Fibroblast of skin of right quadriceps (primary cell): ENCODE measurements around the gene MCF2L2.
"Not testable (repeated sequence)": the region's sequence is repeated elsewhere in the genome, so short reads cannot be mapped to it uniquely, and the experiment has no call there.

Source experiments
- DNase-seq: peaks from one replicate; pipeline ENCODE4 v3.0.0-alpha.2; 2013

MCF2L2 gene, protein sequence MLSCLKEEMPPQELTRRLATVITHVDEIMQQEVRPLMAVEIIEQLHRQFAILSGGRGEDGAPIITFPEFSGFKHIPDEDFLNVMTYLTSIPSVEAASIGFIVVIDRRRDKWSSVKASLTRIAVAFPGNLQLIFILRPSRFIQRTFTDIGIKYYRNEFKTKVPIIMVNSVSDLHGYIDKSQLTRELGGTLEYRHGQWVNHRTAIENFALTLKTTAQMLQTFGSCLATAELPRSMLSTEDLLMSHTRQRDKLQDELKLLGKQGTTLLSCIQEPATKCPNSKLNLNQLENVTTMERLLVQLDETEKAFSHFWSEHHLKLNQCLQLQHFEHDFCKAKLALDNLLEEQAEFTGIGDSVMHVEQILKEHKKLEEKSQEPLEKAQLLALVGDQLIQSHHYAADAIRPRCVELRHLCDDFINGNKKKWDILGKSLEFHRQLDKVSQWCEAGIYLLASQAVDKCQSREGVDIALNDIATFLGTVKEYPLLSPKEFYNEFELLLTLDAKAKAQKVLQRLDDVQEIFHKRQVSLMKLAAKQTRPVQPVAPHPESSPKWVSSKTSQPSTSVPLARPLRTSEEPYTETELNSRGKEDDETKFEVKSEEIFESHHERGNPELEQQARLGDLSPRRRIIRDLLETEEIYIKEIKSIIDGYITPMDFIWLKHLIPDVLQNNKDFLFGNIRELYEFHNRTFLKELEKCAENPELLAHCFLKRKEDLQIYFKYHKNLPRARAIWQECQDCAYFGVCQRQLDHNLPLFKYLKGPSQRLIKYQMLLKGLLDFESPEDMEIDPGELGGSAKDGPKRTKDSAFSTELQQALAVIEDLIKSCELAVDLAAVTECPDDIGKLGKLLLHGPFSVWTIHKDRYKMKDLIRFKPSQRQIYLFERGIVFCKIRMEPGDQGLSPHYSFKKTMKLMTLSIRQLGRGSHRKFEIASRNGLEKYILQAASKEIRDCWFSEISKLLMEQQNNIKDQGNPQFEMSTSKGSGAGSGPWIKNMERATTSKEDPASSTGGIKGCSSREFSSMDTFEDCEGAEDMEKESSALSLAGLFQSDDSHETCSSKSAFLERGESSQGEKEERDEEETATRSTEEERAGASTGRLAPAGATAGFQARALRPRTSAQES

DNA sequence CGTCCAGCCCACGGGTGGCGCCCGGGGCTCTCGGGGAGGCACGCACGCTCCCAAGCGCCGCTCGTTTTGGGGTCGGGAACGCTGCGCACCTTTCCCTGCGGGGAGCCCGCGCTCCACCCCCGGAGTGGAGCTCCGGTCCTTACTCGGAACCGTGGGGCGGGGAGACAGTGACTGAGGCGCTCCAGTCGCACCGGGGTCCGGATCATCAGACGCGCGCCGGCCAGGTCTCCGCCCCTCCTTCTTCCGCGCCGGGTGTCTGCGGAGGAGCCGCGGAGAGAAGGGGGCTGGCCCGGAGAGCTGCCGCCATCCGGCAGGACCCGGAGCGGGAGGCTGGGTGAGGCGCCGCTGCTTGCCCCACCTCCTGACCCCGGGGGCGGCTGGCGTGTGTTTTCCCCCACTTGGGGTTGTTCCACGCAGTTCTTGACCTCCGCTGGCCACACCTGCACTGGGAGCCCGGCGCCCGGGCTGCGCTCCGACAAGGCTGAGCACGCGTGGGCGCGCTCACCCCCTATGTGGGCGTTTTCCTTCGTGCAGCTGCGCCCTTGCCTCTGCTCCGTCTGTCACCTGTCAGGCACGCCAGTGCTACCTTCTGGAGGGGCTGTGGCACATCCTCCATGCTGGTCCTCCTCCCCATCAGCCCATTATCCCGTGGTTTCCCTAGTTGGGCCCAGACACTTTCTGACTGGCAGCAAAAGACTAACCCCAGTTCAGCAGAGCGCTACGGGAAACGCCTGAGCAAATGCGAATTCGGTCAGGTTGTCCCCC lies at the start of gene MCF2L2:
TSS of gene MCF2L2 (minus strand) at position 173 of the 765 bp plus-strand sequence. CDS start 642 bp downstream, outside the sequence.
- DNase-seq, result peak; percentile 5

DNA sequence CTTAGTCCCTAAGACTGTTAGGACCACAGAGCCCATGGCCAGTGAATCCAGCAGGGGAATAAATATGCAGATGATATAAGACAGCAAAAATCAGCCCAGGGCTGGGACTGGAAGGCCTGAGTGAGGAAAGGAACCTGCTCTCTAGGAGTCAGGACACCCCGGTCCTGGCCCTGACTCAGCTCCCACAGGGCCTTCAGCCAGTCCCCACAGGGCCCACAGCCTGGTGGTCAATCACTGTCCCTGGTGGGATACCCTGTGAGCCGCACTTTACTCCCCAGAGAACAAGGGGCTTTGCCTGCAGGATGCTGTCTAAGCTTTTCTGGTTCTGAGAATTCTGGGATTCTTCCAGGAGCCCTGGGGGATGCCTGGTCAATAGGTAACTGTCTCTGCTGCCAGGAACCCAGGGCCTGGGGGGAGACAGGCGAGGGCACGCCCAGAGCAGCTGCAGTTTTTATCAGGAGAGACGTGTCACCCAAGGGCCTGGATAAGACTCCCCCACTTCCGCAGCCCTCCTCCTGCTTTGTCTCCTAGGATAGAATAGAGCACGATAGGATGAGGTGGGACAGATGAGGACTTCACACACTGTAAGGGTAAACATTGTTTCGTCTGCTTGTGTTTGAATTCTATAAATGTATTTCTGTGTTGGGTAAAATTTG lies 49.5 kb upstream of the MCF2L2 start:
- DNase-seq, result no peak

DNA sequence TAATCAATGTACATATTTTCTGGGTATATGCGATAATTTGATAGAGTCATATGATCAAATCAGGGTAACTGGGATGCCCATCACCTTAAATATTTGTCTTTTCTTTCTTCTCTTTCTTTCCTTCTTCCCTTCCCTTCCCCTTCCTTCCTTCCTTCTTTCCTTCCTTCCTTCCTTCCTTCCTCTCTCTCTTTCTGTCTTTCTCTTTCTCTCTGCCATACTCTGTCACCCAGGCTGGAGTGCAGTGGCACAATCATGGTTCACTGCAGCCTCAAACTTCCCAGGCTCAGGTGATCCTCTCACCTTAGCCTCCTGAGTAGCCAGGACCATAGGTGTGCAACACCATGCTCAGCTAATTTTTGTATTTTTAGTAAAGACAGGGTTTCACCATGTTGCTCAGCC lies 47.3 kb upstream of the MCF2L2 start:
- DNase-seq, result not testable (repeated sequence)

DNA sequence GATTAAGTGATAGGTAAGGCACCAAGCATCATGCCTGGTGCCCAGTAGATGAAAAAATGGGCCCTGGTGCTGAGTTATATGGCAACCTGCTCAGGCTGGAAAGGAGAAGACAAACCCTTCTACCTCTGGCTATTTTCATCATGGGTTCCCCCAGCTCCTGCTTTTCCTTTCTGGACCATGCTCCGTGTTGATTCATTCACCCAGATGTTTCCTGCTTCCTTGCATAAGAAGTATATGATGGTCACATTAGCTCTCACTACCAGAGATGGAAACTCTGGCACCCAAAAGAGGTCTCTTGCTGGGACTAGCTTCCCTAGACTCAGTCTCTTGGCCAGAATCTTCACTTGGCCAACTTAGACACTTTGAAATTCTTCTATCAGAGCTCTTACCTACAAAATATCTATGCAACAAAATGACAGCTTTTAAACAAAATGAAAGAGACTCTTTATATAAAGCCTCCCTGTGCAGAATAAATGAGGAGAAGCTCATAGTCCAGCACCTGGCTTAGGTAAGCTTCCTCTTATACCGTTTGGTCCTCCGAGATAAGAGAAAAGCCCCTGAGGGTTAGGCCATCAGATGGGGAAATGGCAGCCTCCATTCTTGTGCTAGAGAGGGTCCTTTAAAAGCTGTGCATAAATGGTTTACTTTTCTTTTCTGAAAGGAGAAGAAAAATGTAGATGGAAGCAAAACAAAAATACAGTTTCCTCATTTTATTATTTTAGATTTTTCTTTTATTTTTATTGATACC lies 46.8 kb upstream of the MCF2L2 start:
- no peak for DNase-seq

DNA sequence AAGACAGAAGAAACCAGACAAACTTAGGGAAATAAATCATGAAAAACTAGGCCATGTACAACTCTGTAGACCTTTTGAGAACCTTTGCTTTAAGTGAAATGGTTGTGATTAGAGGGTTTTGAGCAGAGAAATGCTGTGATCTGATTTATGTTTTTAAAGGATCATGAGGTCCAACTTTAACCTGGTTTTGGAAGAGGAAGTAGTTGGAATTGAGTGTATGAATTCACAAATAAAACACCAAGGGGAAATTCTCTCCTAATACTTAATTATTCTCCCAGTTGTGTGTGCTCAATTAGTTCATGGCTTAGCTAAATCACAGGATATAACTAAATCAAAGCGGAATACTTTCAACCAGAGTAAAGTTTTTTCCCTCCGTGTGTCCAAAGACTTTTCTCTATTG lies 45.5 kb upstream of the MCF2L2 start:
- no peak for DNase-seq

DNA sequence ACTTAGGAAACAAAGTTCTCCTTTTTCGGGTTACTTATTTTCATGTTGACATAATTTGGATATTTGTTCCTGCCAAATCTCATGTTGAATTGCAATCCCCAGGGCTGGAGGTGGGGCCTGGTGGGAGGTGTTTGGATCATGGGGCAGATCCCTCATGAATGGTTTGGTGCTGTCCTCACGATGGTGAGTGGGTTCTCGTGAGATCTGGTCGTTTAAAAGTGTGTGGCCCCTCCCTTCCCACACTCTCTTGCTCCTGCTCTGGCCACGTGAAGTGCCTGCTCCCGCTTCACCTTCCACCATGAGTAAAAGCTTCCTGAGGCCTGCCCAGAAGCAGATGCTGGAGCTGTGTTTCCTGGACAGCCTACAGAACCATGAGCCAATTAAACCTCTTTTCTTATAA lies 43.7 kb upstream of the MCF2L2 start:
- no peak for DNase-seq

DNA sequence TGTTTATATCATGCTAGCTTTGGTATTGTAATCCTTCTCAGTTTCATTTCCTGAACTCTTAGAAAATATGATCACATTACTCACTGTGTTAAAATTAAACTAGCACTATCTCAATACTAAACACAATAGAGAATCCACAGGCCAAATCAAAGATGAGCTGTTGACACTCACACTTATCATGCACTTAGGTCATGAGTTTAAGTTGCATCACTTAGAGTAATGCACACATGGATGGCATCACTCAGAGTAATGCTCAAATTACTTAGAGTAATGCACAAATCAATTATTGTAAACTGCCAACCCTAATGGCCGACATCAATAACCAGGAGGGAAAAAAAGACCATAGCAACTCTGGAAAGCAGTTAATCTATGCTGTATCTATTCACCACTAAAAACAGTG lies 40.0 kb upstream of the MCF2L2 start:
- no peak for DNase-seq

DNA sequence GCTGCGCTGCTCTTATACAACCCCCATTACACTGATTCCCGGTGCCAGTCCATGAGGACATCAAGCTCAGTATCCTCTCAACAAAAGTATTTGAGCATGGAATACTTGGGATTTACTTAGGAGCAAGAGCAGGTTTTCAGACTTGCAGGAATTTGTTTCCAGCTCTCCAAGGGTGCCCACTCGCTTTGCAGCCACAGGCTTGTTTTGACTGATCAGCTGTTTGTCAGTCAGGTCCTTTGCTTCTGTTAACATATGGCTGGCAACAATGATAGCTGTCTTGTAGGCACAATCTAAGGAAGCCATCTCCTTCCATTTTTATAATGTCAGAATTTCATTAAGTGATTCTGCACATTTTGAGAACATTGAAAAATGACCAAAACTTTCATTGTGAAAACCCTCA lies 38.2 kb upstream of the MCF2L2 start:
- no peak for DNase-seq

DNA sequence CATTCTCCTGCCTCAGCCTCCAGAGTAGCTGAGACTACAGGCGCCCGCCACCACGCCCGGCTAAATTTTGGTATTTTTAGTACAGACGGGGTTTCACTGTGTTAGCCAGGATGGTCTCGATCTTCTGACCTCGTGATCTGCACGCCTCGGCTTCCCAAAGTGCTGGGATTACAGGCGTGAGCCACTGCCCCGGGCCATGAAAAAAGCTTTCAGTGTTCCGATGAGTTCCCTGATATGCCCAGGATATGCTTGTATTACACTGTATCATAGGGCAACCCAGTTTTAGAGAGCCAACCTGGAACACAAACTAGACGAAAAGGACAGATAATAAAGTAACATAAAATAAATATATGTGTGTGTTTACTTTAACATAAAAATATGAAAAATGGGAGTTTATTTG lies 37.3 kb upstream of the MCF2L2 start:
- DNase-seq, result not testable (repeated sequence)

DNA sequence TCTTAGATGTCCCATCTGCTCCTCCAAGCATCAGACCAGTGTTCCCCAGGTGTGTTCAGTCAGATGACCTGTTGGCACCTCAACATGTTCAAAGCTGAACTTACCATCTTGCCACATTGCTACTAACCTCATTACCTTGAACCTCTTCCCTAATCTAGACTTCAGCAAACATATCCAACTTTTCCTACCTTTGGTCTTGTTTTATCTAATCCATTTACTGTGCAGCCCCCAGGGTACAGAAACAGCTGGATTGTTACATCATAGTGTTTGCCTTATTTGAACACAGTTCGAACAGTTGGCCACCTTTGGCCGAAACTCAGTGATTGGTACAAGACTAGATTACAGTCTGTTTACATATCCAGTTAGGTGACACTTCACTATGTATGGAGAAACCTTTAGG lies 36.1 kb upstream of the MCF2L2 start:
- no peak for DNase-seq

DNA sequence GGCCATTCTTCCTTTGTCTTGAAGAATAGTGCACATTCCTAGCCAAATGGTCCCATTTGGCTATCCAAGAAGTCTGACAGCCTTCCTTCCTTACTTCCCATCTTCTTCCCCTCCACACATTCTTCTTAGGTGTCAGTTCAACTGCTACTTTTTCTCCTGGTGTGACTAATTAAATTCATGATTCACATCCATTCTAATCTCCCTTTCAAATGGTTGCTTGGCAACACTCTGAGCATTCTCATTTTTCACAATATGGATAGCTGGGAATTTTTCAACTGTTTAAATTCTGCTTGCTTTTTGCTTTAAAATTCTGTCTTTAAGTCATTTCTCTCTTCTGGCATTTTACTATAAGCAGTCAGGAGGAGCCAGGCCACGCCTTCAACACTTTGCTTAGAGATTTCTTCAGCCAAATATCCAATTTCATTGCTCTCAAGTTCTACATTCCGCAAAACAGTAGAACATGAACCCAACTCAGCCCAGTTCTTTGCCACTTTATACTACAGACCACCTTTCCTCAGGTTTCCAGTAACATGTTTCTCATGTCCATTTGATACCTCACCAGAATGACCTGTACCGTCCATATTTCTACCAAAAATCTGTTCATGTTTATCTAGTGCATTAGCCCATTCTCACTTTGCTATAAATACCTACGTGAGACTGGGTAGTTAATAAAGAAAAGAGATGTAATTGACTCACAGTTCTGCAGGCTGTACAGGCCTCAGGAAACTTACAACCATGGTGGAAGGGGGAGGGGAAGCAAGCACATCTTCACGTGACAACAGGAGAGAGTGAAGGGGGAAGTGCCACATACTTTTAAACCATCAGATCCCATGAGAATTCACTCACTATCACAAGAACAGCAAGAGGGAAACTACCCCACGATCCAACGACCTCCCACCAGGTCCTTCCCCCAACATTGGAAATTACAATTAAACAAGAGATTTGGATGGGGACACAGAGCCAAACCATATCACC lies 31.9 kb upstream of the MCF2L2 start:
- peak; percentile 15 for DNase-seq

DNA sequence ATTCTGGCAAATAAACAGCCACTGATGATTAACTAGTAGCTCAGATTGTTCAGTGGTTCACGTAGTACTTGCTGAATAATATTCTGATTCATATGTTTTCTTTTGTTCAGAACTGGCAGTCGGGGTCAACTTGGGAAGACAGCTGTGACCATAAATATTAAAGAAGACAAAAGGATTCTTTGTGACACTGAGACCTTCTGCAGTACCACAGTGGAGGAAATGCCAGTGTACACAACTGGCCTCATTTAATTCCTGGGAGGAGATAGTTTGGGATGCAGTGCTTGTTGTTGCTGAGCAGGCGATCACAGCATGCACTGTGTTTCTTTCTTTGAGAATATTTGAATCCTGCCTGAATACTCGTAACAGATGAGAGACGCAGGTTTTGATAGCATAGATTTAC lies 26.7 kb upstream of the MCF2L2 start:
- DNase-seq, result peak; percentile 7

DNA sequence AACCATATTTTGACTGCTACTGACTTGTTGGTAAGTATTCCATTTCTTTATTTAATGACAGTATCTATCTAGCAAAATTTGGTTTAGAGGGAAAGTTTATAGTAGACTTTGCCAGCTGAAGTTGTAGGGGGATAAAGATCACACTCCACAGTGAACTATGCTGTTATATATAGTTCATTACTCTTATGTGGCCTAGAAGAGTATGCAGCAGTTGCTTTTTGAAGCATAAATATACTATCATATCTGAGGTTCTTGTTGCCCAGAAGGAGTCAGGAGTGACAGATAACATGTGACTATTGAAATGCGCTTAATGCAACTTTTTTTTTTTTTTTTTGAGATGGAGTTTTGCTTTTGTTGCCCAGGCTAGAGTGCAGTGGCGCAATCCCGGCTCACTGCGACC lies 25.6 kb upstream of the MCF2L2 start:
- no peak for DNase-seq

DNA sequence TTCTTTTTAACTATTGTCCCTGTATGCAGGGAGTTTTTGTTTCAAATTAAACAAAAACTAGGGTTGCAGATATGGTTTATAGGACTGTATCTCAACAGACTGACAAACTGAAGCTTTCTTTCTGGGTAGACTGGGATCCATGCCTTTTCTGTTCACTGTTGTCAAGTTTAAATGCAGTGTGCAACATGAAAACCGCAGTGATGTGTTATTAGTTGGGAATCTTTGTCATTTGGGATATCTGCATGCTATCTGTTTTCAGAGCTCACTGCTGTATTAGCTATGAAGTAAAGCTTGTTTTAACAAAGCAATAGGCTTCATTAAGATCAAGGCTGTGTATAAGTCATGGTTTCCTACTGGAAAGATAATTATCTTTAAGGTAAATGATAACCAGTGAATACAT lies 21.4 kb upstream of the MCF2L2 start:
- DNase-seq, result peak; percentile 7

DNA sequence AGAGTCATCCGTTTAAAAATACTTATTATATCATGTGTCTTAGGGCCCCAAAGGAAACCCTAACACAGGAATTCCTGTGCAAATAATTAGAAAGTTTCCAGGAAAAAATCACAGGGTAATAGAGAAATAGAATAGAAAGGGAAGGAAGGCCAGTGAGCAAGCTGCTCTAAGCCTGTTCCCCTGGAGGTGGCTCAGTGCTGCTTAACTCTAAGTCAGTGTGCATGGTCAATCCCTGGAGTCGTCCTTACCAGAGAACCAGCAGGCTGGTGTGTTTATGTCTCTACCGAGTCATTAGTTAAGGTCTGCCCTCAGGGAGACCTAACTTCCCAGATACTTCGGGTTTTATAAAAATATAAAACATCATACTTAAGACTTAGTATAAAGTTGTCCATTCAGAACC lies 21.0 kb upstream of the MCF2L2 start:
- peak; percentile 18 for DNase-seq

DNA sequence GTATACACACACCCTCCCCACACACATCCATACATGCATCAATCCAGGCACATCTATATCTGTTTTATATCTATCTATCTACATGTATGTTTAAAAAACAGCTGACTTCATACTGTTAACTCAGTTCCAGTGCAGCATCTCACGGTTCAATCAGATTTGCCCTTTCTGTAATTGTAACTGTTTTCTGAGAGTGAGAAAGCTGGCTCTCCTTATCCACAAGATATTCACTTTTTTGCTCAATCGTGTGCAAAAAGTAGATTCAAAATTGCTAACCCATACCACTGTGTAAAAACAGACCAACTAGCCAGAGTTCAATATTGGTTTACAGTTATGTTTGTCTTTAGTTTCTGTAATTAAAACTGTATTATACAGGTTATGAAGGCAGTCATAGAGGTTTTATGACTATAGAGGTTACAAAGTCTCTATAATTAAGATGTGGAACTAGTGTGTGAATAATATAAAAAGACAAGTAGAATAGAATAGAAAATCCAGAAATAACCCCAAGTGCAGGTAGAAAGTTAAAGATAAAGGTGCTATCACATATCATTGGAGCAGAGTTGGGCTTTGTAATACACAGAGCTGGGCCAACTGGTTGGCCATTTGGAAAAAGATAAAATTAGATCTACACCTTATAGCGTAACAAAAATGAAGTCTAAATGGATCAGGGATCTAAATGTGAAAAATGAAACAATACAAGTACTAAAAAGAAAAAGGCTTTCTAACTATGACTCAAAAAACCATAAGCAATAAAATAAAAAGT lies 20.1 kb upstream of the MCF2L2 start:
- no peak for DNase-seq

DNA sequence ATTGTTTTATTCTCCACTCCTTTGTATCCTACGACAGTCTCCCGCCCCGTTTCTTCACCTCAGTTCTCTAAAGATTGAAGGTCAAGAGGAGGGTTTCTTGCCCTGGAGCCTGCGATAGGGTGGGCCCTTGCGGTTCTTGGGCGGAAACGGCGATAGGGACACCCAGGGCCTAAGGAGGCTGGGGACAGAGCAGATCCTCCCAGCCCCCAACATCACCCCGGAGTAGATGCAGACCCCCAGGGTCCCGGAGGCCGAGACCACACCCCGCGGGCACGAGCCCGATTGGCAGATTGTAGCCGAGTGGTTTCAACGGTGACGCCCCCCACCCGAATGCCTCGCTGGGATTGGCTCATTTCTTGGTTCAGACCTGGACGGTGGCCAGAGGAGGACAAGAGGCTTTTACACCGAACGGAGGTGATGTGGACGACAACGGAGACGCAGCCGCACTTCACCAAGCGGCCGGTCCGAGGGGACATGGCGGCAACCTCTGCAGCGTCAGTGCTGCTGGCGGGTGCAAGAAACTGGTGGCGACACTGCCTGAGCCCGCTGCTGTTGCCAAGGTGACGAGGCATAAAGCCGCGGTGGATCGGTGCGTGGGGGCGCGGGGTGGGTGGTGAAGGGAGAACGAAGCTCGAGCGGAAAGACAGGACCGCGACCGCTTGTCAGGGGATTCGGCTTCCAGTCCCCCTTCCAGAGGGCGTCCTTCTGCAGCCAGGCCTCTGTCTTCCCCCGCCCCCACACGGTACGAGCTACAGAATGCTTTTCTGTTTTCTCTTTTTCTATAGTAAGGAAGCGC lies 19.0 kb upstream of the MCF2L2 start:
- DNase-seq, result peak; percentile 90

DNA sequence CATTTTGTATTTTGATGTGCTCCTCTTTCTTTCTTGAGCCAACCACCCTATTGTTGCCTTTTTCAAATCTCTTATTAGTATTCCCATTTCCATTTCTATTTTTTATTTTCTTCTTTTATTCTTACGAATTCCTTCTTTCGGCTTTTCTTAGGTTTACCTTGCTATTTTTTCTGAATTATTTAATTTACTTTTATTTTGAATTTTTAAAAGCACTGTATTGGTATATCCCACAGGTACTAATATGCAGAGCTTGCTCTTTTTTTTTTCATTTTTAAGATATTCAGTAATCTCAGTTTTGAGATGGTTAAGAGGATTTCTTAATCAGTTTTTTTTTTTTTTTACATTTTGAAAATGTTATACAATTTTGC lies 18.4 kb upstream of the MCF2L2 start:
- DNase-seq, result no peak

DNA sequence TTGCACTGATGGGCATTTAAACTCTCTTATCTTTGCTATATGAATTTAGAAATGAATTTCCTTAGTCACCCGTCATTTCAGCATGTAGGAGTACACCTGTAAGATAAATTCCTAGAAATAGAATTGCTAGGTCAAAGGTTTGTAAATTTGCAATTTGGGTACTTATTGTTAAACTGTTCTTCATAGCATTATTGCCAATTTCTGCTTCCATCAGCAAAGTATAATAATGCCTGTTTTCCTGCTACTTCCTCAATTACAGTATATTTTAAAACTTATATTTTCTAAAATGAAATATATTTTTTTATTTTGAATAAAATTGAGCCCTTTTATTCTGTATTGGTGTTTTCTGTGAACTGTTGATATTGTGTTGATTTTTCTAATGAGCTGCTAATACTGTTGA lies 16.3 kb upstream of the MCF2L2 start:
- no peak for DNase-seq
